Keratinocyte (primary cell): ENCODE data around the gene RGMA. TPM values are rescaled to one million over a fixed set of nuclear protein-coding genes. Genes with fewer than 3 reads are reported as not detected.

Experiments used
- DNase-seq: peaks from one replicate; pipeline ENCODE4 v3.0.0-alpha.2; 2011; ENCODE audit warnings: low read depth, missing footprints, low spot score
- FAIRE-seq: peaks from 2 replicates; lab custom pipeline; 2011; peaks lifted over from hg19 to GRCh38; lab: Jason Lieb, UNC
- H2AFZ ChIP-seq: 2 replicates; pipeline ENCODE4 v1.6.0; 2012; ENCODE audit warnings: low read length, control low read depth, inconsistent platforms; ENCODE audit not compliant: control insufficient read depth
- H3K27ac ChIP-seq: 2 replicates; pipeline ENCODE4 v1.5.1; 2011; ENCODE audit warnings: low read length; ENCODE audit not compliant: control insufficient read depth, insufficient read depth
- H3K27me3 ChIP-seq: 3 replicates; pipeline ENCODE4 v1.6.0; 2011; ENCODE audit warnings: low read length; ENCODE audit not compliant: control insufficient read depth, insufficient read depth; ENCODE audit errors: extremely low read depth
- H3K36me3 ChIP-seq, 2 experiments: 2 replicates in 1 of 2; 3 replicates in 1 of 2; pipeline ENCODE4 v1.5.1; 2011; ENCODE audit warnings: low read length in 2 of 2, mild to moderate bottlenecking in 1 of 2; ENCODE audit not compliant: control insufficient read depth in 2 of 2, insufficient read depth in 2 of 2; ENCODE audit errors: extremely low read depth in 1 of 2
- H3K4me1 ChIP-seq: 3 replicates; pipeline ENCODE4 v1.5.1; 2011; ENCODE audit warnings: low read length; ENCODE audit not compliant: control insufficient read depth, insufficient read depth; ENCODE audit errors: extremely low read depth
- H3K4me2 ChIP-seq: 3 replicates; pipeline ENCODE4 v1.6.0; 2011; ENCODE audit warnings: low read depth, low read length; ENCODE audit not compliant: control insufficient read depth, insufficient read depth; ENCODE audit errors: extremely low read depth
- H3K4me3 ChIP-seq, 3 experiments: fragments of 200-600 bp in 1 of 3; sonication (generic) in 1 of 3; 2 replicates in 2 of 3; 3 replicates in 1 of 3; pipeline ENCODE4 v1.5.1; 2011 to 2016; ENCODE audit warnings: low read length in 3 of 3, mild to moderate bottlenecking in 3 of 3, control low read depth in 2 of 3, inconsistent platforms in 1 of 3, low read depth in 1 of 3, mixed read lengths in 1 of 3, mixed run types in 1 of 3, moderate library complexity in 1 of 3; ENCODE audit not compliant: control insufficient read depth in 2 of 3, insufficient read depth in 2 of 3; ENCODE audit errors: extremely low read depth in 1 of 3
- H3K79me2 ChIP-seq: 2 replicates; pipeline ENCODE4 v1.6.0; 2012; ENCODE audit warnings: low read length; ENCODE audit not compliant: control insufficient read depth, insufficient read depth
- H3K9ac ChIP-seq: 3 replicates; pipeline ENCODE4 v1.6.0; 2011; ENCODE audit warnings: low read length; ENCODE audit not compliant: control insufficient read depth, insufficient read depth; ENCODE audit errors: extremely low read depth
- H3K9me1 ChIP-seq: 3 replicates; pipeline ENCODE4 v1.6.0; 2011; ENCODE audit warnings: low read length; ENCODE audit not compliant: control insufficient read depth, insufficient read depth; ENCODE audit errors: extremely low read depth
- H3K9me3 ChIP-seq: 2 replicates; pipeline ENCODE4 v1.5.1; 2012; ENCODE audit warnings: low read depth, low read length; ENCODE audit not compliant: control insufficient read depth
- H4K20me1 ChIP-seq: 3 replicates; pipeline ENCODE4 v1.6.0; 2011; ENCODE audit warnings: low read length; ENCODE audit not compliant: control insufficient read depth, insufficient read depth; ENCODE audit errors: extremely low read depth
- EZH2 ChIP-seq: IDR thresholded peaks from one replicate; pipeline ENCODE4 v1.6.1; 2012; ENCODE audit warnings: inconsistent platforms, mild to moderate bottlenecking, low read length, moderate library complexity
- dilution Hi-C: fragments of 300-500 bp; cut with MboI; formaldehyde crosslinking; loops from one replicate; pipeline ENCODE4 v1.7.0; 2020; ENCODE audit warnings: low sequenced_read_pairs; ENCODE audit not compliant: extremely low pct_ligation_motif_present
- polyA plus RNA-seq, 5 experiments: library from polyadenylated mRNA; depleted of rRNA in 3 of 5; stranded (reverse) in 3 of 5; stranded (forward) in 1 of 5; unstranded in 1 of 5; fragments of >200 nt; gene quantifications; 1 replicate in 1 of 5; 2 replicates in 3 of 5; 3 replicates in 1 of 5; pipeline versions ENCODE4 v1.2.1 to v1.2.3, GENCODE V29; 2011 to 2012; ENCODE audit warnings: missing spikeins in 2 of 5, low read depth in 1 of 5, low replicate concordance in 1 of 5
- TF ChIP-seq, protein P1 (sequence below), 3 experiments: IDR thresholded peaks in 1 of 3; conservative IDR thresholded peaks in 1 of 3; optimal IDR thresholded peaks in 1 of 3; 2 replicates in 2 of 3; 3 replicates in 1 of 3; pipeline versions ENCODE3 to v1.5.1; 2011; ENCODE audit warnings: low read length in 3 of 3, mild to moderate bottlenecking in 3 of 3, moderate library complexity in 2 of 3, control low read depth in 1 of 3, inconsistent platforms in 1 of 3; ENCODE audit not compliant: insufficient read depth in 2 of 3; ENCODE audit errors: extremely low read depth in 1 of 3

The RGMA gene
- polyA plus RNA-seq, 1 donor (not counting 4 experiments of a cell fraction or from before 2014, with no cell fraction given): 0.18 TPM

DNA sequence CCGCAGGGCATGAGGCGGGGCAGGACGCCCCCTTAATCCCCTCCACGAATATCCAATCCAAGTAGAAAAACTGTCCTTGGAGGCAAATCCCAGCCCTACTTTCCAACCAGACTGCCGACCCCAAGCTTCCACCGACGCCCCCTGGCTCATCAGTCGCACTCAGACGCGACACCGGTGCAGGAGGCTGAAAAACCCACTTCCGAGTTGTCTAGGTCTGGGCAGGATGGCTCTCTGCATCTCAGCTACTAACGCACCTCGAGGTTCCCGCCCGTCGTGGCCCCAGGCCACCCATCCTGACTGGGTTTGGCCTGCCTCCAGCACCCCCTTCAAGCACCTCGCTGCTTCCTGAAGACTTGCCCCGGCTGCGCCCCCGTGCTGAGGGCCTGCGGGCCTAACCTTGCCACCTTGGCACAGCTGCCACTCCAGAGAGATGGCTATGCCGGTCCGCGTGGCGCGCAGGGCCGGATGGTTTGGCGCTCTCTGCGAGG lies 15.5 kb downstream of the RGMA start:
- FAIRE-seq: no peak
- Histone ChIP-seq H3K4me1 (peaks cover 5% of the 10 kb centered on the region), H3K27ac (no peak overlapping the region)

DNA sequence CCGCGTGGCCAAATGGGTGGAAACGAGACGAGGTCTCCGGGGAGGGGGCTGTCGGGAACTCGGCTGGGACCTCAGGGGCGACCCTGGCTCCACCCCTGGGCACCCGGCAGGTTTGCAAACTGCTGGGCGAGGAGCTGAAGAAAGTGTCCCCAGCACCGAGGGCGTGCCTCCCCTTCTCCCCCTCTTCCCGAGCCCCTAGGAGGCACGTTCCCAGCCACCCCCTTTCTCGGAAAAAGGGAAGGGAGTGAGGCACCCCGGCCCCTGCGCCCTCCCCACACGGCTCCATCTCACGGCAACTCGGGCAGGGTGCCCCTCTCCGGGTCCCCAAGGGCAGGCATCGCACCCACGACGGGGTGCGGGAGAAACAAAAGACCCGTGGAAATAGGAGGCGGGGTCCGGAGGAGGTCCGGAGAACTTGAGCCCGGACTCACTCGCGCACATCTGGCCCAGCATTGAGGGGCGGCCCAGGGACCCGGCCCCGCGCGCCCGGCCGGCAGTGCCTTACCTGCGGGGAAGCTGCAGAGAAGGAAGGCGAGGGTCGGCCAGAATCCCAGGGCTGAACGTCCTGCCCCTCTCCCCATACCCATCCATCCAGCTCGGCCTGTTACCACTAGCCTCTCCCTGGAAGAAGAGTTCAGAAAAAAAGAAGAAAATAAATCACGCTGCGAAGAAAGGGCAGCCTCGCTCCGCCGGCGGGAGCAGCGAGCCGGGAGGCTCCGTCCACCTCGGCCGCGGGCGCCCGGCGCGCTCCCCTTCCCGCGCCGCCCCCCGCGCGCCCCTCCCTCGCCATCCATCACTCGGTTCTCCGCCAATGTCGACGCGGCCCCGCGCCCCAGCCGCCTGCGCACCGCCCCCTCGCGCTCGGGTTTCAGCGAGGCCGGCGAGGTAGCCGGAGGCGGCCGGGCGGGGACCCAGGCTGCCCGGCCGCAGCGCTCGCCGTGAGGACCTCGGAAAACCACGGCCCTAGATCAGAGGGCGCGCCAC lies 16.3 kb downstream of the RGMA start:
- no peaks in the 10 kb centered on the region for H4K20me1 ChIP-seq
- no peaks in the 10 kb centered on the region for H3K9me3 ChIP-seq
- H3K4me2 ChIP-seq: peak overlapping the region; percentile 83
- H3K9me1 ChIP-seq: no peaks in the 10 kb centered on the region
- dilution Hi-C loops: no loop called here
- peak overlapping the region; percentile 59 for H3K9ac ChIP-seq
- H3K4me1 ChIP-seq: peaks cover 5% of the 10 kb centered on the region
- H3K27me3 ChIP-seq: peaks cover 43% of the 10 kb centered on the region
- H3K36me3 ChIP-seq: no peaks in the 10 kb centered on the region
- FAIRE-seq: no peak
- peak overlapping the region; percentile 66 for H2AFZ ChIP-seq
- TF ChIP-seq, protein P1, sequence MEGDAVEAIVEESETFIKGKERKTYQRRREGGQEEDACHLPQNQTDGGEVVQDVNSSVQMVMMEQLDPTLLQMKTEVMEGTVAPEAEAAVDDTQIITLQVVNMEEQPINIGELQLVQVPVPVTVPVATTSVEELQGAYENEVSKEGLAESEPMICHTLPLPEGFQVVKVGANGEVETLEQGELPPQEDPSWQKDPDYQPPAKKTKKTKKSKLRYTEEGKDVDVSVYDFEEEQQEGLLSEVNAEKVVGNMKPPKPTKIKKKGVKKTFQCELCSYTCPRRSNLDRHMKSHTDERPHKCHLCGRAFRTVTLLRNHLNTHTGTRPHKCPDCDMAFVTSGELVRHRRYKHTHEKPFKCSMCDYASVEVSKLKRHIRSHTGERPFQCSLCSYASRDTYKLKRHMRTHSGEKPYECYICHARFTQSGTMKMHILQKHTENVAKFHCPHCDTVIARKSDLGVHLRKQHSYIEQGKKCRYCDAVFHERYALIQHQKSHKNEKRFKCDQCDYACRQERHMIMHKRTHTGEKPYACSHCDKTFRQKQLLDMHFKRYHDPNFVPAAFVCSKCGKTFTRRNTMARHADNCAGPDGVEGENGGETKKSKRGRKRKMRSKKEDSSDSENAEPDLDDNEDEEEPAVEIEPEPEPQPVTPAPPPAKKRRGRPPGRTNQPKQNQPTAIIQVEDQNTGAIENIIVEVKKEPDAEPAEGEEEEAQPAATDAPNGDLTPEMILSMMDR (optimal IDR thresholded peaks at IDR 0.05 in 1 of 3, IDR thresholded peaks at IDR 0.05 in 1 of 3, conservative IDR thresholded peaks at IDR 0.05 in 1 of 3; ENCODE audit: extremely low read depth in 1 of 3, insufficient read depth in 2 of 3, low read length in 3 of 3): no peak
- no peak for TF ChIP-seq EZH2
- no peaks in the 10 kb centered on the region for H3K79me2 ChIP-seq
- peak overlapping the region; percentile 35 to 67 (median 64) for H3K4me3 ChIP-seq
- no peak for DNase-seq
- no peak overlapping the region for H3K27ac ChIP-seq

More for the DNA sequence above, 15.5 kb downstream of the RGMA start:
- peaks cover 43% of the 10 kb centered on the region for H3K27me3 ChIP-seq
- peak overlapping the region; percentile 83 for H3K4me2 ChIP-seq
- dilution Hi-C loops: no loop called here
- H3K79me2 ChIP-seq: no peaks in the 10 kb centered on the region
- no peaks in the 10 kb centered on the region for H3K9me1 ChIP-seq
- no peaks in the 10 kb centered on the region for H3K36me3 ChIP-seq
- peak; percentile 58 for TF ChIP-seq EZH2
- TF ChIP-seq, protein P1 (optimal IDR thresholded peaks at IDR 0.05 in 1 of 3, IDR thresholded peaks at IDR 0.05 in 1 of 3, conservative IDR thresholded peaks at IDR 0.05 in 1 of 3; ENCODE audit: extremely low read depth in 1 of 3, insufficient read depth in 2 of 3, low read length in 3 of 3): no peak
- no peak for DNase-seq
- H2AFZ ChIP-seq: peak overlapping the region; percentile 32
- no peaks in the 10 kb centered on the region for H4K20me1 ChIP-seq
- no peaks in the 10 kb centered on the region for H3K9me3 ChIP-seq
- peak overlapping the region in 1 of 3 experiments; percentile 21 for H3K4me3 ChIP-seq
- no peak overlapping the region for H3K9ac ChIP-seq
